GM19023 (cell line): ENCODE results near the gene ELMO1.

Experiments
- ATAC-seq: cut with Tn5 transposase; IDR thresholded peaks from one replicate; pipeline ENCODE4 v1.9.1; 2021; ENCODE audit warnings: mild to moderate bottlenecking, moderate library complexity; ENCODE audit not compliant: unreplicated experiment

The ELMO1 gene, protein sequence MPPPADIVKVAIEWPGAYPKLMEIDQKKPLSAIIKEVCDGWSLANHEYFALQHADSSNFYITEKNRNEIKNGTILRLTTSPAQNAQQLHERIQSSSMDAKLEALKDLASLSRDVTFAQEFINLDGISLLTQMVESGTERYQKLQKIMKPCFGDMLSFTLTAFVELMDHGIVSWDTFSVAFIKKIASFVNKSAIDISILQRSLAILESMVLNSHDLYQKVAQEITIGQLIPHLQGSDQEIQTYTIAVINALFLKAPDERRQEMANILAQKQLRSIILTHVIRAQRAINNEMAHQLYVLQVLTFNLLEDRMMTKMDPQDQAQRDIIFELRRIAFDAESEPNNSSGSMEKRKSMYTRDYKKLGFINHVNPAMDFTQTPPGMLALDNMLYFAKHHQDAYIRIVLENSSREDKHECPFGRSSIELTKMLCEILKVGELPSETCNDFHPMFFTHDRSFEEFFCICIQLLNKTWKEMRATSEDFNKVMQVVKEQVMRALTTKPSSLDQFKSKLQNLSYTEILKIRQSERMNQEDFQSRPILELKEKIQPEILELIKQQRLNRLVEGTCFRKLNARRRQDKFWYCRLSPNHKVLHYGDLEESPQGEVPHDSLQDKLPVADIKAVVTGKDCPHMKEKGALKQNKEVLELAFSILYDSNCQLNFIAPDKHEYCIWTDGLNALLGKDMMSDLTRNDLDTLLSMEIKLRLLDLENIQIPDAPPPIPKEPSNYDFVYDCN

GRCh38 chr7:37448636-37449361, at the start of gene ELMO1:
Gene ELMO1 (minus strand): TSS chr7:37448864. CDS start chr7:37342690, 106,174 bp downstream.
- ATAC-seq: peak; percentile 97

- ATAC-seq: no peak
Observed at GRCh38 chr7:37497576-37497975, 48.9 kb upstream of the ELMO1 start.

DNA sequence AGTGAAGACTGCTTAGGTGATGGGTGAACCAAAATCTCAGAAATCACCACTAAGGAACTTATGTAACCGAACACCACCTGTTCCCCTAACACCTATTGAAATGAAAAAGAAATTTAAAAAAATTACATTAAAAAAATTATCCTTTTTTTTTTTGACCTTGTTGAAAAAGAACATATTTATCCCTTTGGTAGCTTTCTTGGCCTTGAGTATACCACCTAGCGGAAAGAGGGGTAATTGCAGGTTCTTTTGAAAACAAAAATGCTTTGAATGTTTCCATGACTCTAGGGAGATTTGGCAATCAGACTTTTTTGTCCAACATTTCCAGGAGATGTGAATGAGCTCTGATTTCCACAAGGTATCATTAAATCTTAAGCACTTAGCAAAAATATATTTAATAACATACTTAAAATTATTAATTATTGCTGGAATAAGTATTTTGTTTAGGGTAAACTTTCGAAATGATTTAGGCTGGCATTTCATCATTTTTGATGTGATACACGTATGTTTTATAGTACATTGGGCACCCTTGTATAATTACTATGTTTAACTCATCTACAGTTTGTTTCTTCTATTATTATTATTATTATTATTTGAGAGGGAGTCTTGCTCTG, 47.0 kb upstream of the ELMO1 start:
- no peak for ATAC-seq

DNA sequence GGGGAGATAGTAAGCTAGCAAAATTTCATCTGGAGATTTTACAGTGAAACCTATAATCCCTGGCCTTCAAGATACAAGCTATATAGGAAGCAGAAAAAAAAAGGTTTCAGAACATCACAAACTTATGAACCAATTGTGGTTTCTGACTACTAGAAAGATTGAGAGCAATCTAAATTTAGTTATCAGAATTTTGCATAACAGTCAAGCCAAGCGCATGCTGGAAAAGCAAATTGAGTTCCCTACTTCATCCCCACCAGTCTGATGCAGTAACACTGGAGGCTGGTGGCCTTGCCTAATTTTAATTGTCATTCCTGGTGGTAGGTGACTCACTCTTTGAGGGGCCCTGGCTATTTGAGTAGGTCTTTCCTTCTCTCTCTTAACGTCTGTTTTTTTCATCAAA, 46.3 kb upstream of the ELMO1 start:
- no peak for ATAC-seq

- no peak for ATAC-seq
Observed at GRCh38 chr7:37493810-37494209, 45.1 kb upstream of the ELMO1 start.

- ATAC-seq: no peak
Observed at GRCh38 chr7:37493123-37493522, 44.5 kb upstream of the ELMO1 start.

GRCh38 chr7:37491919-37492694, 43.4 kb upstream of the ELMO1 start:
- no peak for ATAC-seq

DNA sequence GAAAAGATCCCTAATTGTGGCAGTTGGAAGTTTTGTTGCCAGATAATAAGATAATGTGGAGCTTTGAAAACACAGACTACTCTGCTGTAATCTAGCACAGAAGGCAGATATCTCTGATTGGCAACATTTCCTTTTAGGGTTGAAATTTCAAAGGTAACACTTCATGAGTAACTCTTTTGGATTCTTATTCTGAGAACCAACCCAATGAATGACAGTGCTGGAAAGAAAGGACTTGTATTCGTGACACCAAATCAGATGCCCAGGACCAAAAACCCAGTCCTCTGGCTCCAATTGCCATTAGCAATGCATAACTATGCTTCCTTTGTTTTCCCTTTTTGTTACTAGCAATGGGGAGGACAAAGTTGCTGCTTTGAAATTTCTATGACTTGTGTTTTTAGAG, 41.0 kb upstream of the ELMO1 start:
- ATAC-seq: no peak

GRCh38 chr7:37488163-37488764, 39.6 kb upstream of the ELMO1 start:
- ATAC-seq: no peak

- ATAC-seq: no peak
Observed at GRCh38 chr7:37484426-37485073, 35.9 kb upstream of the ELMO1 start.

GRCh38 chr7:37483627-37484026, 35.0 kb upstream of the ELMO1 start:
- no peak for ATAC-seq

- ATAC-seq: no peak
Observed at GRCh38 chr7:37482953-37483352, 34.3 kb upstream of the ELMO1 start.

GRCh38 chr7:37482505-37482904, 33.8 kb upstream of the ELMO1 start:
- no peak for ATAC-seq

DNA sequence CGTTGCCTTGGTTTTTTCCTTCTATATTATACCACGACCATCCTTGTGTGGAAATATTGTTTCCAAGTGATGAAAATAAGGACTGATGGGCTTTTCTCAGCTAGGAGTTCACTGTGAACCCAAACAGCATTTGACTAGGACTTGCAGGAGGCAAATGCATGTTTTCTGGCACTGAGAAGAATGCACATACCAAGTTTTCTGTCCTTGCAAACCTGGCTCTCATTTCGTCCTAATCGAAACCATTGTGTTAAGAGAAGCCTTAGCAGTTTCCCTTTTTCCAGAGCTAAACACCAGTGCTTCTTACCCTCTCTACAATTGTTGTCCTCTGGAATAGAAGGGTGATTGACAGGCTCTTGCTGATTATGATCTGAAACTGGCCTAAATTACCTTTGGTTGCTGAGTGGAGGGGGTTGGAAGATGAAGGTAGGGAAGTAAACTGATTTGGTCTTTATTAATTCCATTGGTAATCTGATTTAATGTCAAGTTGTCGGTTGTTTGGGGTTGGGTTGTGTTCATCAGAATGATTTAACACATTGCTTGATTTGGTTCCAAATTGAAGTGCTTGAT, 33.1 kb upstream of the ELMO1 start:
- no peak for ATAC-seq

DNA sequence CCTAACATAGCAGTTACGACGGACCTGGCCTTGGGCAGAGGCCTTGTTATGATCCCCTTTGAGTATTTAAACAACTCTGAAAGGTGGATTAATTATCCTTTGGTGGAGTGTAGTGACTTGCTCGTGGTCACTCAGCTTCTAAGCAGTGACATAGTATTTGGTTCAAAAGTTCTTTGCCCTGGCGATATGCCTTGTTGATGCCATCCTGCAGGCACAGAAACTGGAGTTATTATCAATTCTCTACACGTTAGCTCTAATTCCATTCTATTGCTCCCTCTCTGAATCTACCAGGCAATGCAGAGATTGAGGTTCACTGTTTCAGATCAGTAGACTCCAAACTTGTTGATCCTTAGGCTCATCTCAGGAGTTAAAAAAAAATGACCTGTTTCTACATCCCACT, 32.5 kb upstream of the ELMO1 start:
- no peak for ATAC-seq

DNA sequence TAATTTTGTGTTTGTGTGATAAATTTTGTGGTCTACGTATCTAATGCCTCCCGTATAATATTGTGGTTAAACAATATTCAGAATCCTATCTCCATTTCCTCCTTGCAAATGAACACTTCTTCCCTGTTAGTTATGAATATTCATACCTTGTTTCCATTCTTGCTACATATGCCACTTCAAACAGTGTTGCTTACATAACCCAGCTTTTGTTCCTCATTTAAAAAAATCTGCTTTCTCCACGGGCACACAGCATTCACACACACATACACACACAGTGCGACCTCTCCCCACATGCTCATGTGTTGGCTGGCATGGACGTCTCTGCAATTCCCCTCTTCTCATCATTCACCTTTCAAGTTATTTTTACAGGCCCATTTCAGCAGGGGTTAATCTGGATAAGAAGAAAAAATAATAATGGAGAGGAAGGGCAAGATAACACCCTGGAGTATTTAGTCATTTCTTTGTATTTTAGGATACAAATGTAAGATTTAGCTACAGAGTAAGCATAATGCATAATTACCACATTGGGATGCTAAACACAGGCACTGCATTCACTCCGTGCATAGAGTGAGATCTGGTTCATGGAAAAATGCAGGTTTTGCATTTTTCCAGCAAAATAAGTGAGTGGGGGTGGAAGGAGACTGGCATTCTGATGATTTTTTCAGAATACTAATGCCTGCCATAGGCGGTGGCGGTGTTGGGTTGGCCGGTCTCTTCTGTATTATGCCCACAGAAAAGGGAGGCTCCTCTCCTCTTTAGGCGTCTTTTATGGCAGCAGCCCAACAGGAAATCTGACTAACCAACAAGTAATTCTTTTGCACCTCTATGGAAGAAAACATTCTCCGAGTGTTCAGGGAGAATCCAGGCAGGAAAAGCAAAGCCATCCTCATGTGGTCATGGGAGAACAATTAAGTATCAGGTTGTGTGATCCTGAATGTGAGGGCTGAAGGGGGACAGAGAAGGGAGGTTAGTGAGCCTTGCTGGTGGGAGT, 31.7 kb upstream of the ELMO1 start:
- ATAC-seq: no peak

DNA sequence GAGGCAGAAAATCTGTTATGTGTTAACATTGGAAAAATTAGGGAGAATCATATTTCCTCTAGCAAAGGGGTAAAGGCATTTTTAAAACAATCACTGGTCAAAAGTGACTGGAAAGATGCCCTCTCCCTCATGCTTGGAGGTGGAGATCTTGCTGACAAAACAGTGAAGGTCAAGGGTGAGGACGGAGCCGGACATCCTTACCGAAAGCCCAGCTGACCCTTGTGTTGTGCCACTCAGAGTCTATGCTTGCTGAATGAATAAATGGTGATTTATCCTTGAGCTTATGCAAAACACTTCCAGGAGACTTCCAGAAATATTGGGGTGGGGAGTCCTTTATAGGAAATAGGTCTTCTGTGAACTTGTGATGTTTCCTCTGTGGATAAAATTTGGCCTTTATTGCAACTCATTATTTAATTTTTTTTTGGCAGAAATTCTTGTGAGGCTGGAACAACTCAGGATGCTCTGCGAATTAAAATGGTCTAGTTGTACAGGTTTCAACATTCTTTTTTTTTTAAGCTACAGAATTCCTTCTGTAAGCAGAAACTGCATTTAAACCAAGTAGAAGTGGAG, 28.3 kb upstream of the ELMO1 start:
- ATAC-seq: no peak

- ATAC-seq: no peak
Observed at GRCh38 chr7:37476428-37476827, 27.8 kb upstream of the ELMO1 start.
